GM19240 (cell line): ENCODE results near the gene PPFIA2.

Source experiments
- DNase-seq: peaks from one replicate; pipeline ENCODE4 v3.0.0; 2011; ENCODE audit warnings: low spot score; ENCODE audit not compliant: insufficient read length

PPFIA2 gene

DNA sequence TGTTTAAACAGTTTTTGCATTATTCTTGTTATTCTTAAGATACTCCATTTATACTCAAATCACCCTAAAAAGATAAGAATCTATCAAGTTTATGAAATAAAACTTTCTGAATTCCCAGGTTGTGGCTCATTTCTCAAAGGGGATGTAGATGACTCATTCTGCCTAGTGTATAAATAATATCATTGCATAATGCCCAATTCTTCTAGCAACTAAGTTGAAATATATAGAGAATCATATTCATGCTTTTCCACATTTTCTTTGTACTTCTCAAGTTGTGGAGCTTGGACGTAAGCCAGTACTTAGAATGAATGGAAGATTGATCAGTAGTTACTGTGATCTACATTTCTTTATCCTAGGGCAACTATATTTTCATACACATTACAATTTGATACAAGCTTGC lies 201.1 kb downstream of the PPFIA2 start:
- no peak for DNase-seq

DNA sequence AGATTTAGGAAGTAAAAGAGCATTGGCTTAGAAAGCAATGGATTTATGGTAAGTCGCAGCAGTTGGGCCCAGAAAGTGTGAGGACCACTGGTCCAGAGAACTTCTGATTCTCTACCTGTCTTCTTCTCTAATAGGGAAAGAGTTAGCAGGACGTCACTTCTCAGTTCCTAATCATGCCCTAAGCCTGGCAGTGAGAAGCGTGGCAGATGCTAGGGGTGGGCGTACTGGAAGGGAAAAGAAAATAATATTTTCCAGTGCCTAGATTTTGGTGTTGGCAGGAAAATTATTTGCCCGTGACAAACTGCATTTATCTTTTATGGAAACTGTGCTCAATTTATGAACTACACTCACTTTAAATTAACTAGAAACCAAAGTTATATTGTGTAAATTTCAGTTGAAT lies 212.3 kb downstream of the PPFIA2 start:
- no peak for DNase-seq

DNA sequence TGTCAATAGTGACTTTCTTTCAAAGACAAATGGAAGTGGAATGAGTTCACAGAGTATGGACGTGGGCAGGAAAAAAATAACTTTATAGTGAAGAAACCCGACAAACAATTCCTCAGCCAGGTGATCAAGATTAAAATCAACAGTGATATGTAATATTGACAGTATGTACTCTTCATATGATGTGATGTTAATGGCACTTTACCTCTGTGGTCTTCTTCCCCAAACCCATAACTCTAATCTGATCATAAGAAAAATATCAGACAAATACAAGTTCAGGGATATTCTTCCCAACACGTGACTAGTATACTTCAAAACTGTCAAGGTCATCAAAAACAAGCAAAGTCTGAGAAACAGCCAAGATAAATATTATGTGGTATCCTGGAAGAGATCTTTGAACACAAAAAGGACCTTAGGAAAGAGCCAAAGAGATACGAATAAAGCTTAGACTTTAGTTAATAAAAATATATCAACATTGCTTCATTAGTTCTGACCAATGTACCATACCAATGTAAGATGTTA lies 215.5 kb downstream of the PPFIA2 start:
- no peak for DNase-seq

DNA sequence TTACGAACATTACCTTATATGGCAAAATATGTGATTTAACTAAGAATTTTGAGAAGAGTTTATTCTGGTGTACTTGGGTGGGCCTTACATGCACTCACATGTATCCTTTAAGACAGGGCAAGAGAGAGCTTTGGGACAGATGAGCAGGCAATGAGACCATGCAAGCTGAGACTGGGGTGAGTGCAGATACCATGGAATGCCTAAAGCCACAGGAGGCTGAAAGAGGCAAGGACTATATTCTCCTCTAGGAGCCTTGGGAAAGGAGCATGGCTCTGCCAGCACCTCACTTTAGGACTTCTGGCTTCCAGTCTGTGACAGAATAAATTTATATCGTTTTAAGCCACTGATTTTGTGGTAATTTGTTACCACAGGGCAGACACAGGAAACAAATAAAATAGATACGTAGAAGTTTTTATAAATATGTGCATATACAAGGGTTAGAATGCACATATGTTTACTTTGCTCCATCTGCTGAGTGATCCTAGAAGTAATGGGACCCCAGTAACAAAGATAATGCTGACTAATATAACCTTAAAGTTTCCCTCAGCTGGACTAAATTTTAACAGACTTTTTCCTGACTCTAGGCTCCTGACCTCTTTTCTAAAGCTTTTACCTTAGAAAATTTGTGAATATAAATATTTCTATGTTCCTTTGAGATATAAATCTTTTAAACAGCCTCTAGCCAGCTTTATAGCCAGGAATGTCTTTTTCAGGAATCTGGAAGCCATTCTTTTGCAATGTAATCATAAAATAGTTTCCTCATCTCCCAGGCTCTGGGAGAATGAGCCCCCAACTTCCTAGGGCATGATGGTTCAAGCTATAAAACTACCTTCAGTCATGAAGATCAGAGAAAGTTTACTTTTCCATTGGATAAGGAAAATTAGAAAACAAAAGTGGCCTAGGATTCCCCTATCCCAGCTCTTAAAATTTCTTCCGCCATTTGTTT lies 216.8 kb downstream of the PPFIA2 start:
- DNase-seq: no peak

DNA sequence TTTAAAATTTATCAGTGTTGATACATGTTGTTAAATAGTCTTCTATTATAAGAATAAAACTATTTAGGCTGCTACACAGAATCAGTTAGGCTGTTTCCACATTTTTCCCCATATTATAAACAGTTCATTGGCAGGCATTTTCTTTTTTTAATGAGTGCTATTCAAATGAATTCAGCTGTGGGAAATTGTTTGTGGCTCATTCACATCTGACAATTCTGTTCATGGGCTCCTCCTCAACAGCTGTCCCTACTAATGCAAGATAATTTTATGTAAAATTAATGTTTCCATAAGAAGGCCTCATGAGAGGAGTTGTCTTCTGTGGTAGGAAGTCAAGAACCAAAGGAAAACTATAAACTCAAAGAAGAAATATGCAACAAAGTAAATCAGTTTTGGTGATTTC lies 218.0 kb downstream of the PPFIA2 start:
- no peak for DNase-seq

GRCh38 chr12:81539279-81539678 lies 219.9 kb downstream of the PPFIA2 start:
- DNase-seq: no peak

DNA sequence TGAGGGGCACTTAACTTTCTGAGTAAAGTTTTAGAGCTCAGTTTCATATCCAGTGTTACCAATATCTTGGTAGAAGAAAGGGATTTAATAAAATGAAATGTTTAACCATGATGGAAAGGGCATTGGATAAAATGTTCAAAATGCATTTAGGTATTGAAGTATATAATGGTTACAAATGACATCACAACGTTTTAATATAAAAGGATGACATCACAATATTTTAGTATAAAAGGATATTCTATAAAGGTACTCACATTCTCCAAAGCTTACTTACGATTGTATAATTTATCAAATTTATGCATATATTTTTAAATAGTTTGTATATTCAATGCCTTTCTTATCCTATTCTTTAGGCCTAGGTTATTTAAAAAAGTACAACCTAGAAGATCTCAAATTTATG lies 226.1 kb downstream of the PPFIA2 start:
- no peak for DNase-seq

DNA sequence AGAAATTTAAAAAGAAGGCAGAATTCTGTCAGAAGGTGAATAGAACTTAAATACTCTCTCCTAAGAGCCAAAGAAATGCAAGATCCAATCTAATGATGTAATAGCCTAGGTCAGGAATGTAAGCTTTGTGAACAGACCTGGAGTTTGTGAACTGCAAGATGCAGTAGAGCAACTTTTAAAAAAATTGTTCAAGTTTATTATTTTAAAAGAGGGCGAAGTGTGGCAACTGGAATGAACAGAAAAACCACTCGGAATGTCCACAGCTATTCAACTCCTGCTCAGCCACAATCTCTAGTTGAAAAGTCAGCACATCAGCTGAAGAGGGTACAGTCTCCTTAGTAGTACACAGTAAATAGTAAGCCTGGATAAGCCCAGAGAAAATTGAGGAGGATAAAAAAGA lies 228.8 kb downstream of the PPFIA2 start:
- no peak for DNase-seq

- no peak for DNase-seq
Measured at GRCh38 chr12:81520064-81520945, 238.8 kb downstream of the PPFIA2 start.

GRCh38 chr12:81518638-81519037 lies 240.5 kb downstream of the PPFIA2 start:
- no peak for DNase-seq

- no peak for DNase-seq
Measured at GRCh38 chr12:81517296-81517695, 241.9 kb downstream of the PPFIA2 start.

DNA sequence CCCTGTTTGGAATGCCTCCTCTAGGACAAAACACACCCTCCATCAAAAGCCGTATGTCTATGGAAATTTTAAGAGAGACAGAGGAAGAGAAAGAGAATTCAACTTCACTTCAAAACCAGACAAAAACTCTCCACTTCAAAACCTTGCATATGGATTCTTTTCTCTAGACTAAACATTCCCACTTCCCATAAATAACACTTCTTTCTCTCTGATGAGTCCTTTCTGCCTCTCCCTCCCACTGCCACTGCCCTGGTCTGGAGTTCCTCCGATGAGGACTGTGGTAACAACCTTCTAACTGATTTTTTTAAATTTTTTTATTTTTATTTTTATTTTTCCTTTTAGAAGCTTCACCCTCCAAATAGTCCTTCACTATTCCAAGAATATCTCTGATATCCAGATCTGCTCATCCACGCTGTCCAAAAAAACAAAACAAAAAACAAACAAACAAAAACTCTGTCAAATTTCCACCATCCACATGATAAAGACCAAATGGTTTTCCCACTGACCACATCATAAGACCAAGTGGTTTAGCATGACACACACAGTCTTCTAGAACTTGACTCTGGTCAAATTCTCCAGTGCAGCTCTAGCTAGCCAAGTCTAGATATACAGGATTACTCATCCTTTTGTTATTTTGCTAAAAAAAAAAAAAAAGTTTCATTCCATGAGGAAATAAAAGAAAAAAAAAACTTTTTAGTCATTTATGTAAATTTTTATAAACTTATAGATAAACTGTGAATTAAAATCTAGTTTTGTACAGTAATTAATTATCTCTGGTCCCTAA lies 256.0 kb downstream of the PPFIA2 start:
- no peak for DNase-seq

- no peak for DNase-seq
Measured at GRCh38 chr12:81500788-81501187, 258.4 kb downstream of the PPFIA2 start.

DNA sequence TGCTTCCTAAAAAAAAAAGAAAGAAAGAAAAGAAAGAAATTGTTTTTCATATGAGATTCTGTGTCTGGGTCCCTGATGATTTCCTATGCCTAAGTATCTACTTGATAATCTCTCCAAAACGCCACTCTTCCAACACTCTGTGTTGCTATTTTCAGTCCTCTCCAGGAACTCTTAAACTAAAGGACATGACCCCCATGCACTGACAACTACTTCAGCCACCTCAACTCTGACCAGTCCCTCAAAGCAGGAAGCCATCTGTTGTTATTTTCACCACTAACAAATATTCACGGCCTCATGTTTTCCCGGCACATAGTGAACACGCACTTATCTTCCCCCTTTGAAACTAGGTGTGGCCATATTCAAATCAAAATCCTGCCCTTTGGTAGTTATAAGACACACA lies 259.3 kb downstream of the PPFIA2 start:
- no peak for DNase-seq

- DNase-seq: no peak
Measured at GRCh38 chr12:81492131-81492720, 266.9 kb downstream of the PPFIA2 start.

GRCh38 chr12:81472934-81473333 lies 286.2 kb downstream of the PPFIA2 start:
- DNase-seq: no peak

DNA sequence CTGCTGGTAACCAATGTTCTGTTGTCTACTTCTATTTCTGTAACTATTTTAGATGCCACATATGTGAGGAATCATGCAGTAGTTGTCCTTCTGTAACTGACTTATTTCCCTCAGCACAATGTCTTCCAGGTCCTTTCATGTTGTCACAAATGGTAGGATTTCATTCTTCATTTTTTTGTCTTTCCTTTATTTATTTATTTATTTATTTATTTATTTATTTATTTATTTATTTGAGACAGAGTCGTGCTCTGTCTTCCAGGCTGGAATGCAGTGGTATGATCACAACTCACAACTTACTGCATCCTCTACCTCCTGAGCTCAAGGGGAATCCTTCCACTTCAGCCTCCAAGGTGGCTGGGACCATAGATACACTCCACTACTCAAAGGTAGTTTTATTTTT lies 288.2 kb downstream of the PPFIA2 start:
- DNase-seq: no peak

DNA sequence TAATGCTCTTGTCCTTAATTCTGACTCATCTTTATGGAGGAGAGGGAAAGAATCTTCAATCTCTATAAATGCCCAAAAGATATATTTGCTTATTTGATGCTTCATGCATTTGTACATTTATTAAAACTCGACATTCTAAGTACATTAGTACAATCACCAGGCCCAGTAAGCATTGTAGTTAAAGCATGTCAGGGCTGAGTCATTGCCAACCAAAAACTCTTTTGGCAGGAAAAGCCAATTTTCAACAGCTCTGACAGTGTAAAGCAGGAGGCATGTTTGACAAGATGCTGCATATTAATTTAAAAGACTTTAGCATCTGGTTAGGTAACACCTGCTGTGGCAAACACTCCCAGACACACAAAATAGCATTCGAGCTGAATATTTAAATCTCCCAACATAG lies 290.9 kb downstream of the PPFIA2 start:
- DNase-seq: no peak

- no peak for DNase-seq
Measured at GRCh38 chr12:81465876-81466275, 293.3 kb downstream of the PPFIA2 start.

DNA sequence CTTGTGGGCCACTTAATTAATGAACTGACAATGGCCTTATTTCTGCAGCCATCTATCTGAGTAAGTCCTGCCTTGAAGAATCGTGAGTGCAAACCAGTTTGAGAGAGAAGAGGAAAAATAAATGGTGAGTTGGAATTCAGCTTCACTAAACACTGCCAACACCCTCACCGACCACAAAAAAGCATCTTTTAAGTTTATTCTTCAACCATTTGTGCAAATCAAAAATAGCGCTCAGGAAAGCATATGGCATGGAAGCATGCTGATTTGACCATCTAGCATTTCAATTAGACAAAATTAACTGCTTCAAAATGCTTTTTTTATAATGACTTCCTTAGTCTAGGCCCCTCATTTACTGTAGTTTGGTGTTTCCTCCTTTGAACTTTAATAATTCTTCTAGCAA lies 294.0 kb downstream of the PPFIA2 start:
- no peak for DNase-seq

- DNase-seq: no peak
Measured at GRCh38 chr12:81461163-81461562, 298.0 kb downstream of the PPFIA2 start.
